Common myeloid progenitor, CD34-positive (primary cell): ENCODE measurements around the gene ZGPAT.

ENCODE experiments used
- CTCF ChIA-PET: fragments of 350-600 bp; sonication (Branson Sonifier 250); formaldehyde crosslinking; loops from one replicate; lab custom pipeline; 2021; ENCODE audit warnings: antibody characterized with exemption; lab: Charles Lee
- POLR2A ChIA-PET: fragments of 350-600 bp; sonication (Branson Sonifier 250); formaldehyde crosslinking; loops from one replicate; lab custom pipeline; 2021; ENCODE audit warnings: antibody characterized with exemption; lab: Charles Lee
- DNase-seq, 3 donors: peaks; one replicate each; pipeline versions ENCODE4 v3.0.0 to v3.0.0-alpha.2; 2013
- H3K27ac ChIP-seq, 2 experiments: 1 replicate in 1 of 2; 2 replicates in 1 of 2; pipeline ENCODE4 v1.7.0; 2013; ENCODE audit warnings: inconsistent platforms in 2 of 2, low read length in 2 of 2, mild to moderate bottlenecking in 2 of 2, low read depth in 1 of 2, moderate library complexity in 1 of 2; ENCODE audit not compliant: severe bottlenecking in 2 of 2, insufficient read depth in 1 of 2, poor library complexity in 1 of 2
- H3K27me3 ChIP-seq, 5 experiments: replicated peaks in 2 of 5; 1 replicate in 3 of 5; 2 replicates in 2 of 5; pipeline versions ENCODE4 v1.6.1 to v1.7.0; 2013; ENCODE audit warnings: low read length in 4 of 5, mild to moderate bottlenecking in 2 of 5, moderate library complexity in 2 of 5, inconsistent platforms in 1 of 5; ENCODE audit not compliant: insufficient read depth in 5 of 5, control insufficient read depth in 4 of 5
- H3K36me3 ChIP-seq, 4 experiments: 1 replicate in 2 of 4; 2 replicates in 2 of 4; pipeline versions ENCODE4 v1.6.1 to v1.7.0; 2013; ENCODE audit warnings: low read length in 3 of 4, control low read depth in 1 of 4, mild to moderate bottlenecking in 1 of 4; ENCODE audit not compliant: control insufficient read depth in 4 of 4, insufficient read depth in 4 of 4
- H3K4me1 ChIP-seq, 4 experiments: 1 replicate in 3 of 4; 2 replicates in 1 of 4; pipeline versions ENCODE4 v1.6.1 to v1.7.1; 2013; ENCODE audit warnings: low read length in 3 of 4, mild to moderate bottlenecking in 3 of 4, control low read depth in 1 of 4, inconsistent platforms in 1 of 4, moderate library complexity in 1 of 4; ENCODE audit not compliant: control insufficient read depth in 4 of 4, insufficient read depth in 4 of 4; ENCODE audit errors: control extremely low read depth in 1 of 4
- H3K4me3 ChIP-seq, 7 experiments: 1 replicate in 4 of 7; 2 replicates in 3 of 7; pipeline versions ENCODE4 v1.5.1 to v1.7.0; 2013; ENCODE audit warnings: mild to moderate bottlenecking in 7 of 7, low read length in 6 of 7, moderate library complexity in 6 of 7, inconsistent platforms in 2 of 7, low read depth in 2 of 7, control low read depth in 1 of 7; ENCODE audit not compliant: insufficient read depth in 4 of 7, control insufficient read depth in 1 of 7; ENCODE audit errors: extremely low read depth in 1 of 7
- H3K9me3 ChIP-seq, 5 experiments: 1 replicate in 4 of 5; 2 replicates in 1 of 5; pipeline versions ENCODE4 v1.6.1 to v1.7.1; 2013; ENCODE audit warnings: low read length in 4 of 5, mild to moderate bottlenecking in 2 of 5, inconsistent platforms in 1 of 5, low read depth in 1 of 5, moderate library complexity in 1 of 5; ENCODE audit not compliant: control insufficient read depth in 4 of 5, insufficient read depth in 2 of 5; ENCODE audit errors: control extremely low read depth in 1 of 5
- WGBS: methylation state at CpG from one replicate; pipeline ENCODE4 v1.1.5; 2013; ENCODE audit not compliant: insufficient coverage; 5-methylcytosine and 5-hydroxymethylcytosine counted together

The ZGPAT gene

GRCh38 chr20:63678667-63679465 lies 29.0 kb upstream of the ZGPAT start:
- Histone ChIP-seq H3K36me3 (peaks cover 0 to 55% (median 17%) of the 10 kb centered on the region in 4 experiments), H3K27me3 (no peaks in the 10 kb centered on the region)
- 98% methylated on average over 28 of the region's 38 CpGs for WGBS

GRCh38 chr20:63679799-63680305 lies 28.0 kb upstream of the ZGPAT start:
- Histone ChIP-seq H3K4me1 (peaks cover 0 to 6% (median 0%) of the 10 kb centered on the region in 4 experiments), H3K36me3 (peaks cover 0 to 47% (median 14%) of the 10 kb centered on the region in 4 experiments), H3K9me3 (no peaks in the 10 kb centered on the region), H3K27me3 (no peaks in the 10 kb centered on the region), H3K27ac (no peak overlapping the region), H3K4me3 (no peak overlapping the region)
- CTCF ChIA-PET = interaction anchor here (1.4 kb wide), 1 partner anchor 11 kb away, joined by 3 read pairs; no protein-coding TSS in a partner anchor
- POLR2A ChIA-PET = no interaction called here
- no peak for DNase-seq
- 98% methylated on average over 18 of the region's 19 CpGs for WGBS

More at GRCh38 chr20:63678667-63679465, 29.0 kb upstream of the ZGPAT start:
- Histone ChIP-seq H3K4me3 (no peak overlapping the region), H3K4me1 (peaks cover 0 to 6% (median 0%) of the 10 kb centered on the region in 4 experiments), H3K9me3 (no peaks in the 10 kb centered on the region), H3K27ac (no peak overlapping the region)
- CTCF ChIA-PET = interaction anchor here (1.4 kb wide), 1 partner anchor 10 kb away, joined by 3 read pairs; no protein-coding TSS in a partner anchor
- no peak for DNase-seq
- POLR2A ChIA-PET = no interaction called here

GRCh38 chr20:63680427-63680826 lies 27.4 kb upstream of the ZGPAT start:
- ChIA-PET POLR2A (no interaction called here), CTCF (interaction anchor here (1.0 kb wide), 1 partner anchor 13 kb away, joined by 3 read pairs; no protein-coding TSS in a partner anchor)
- WGBS = over 99% methylated on average over 12 of the region's 13 CpGs
- peaks cover 0 to 6% (median 0%) of the 10 kb centered on the region in 4 experiments for H3K4me1 ChIP-seq
- H3K9me3 ChIP-seq = no peaks in the 10 kb centered on the region
- no peak overlapping the region for H3K4me3 ChIP-seq
- H3K27me3 ChIP-seq = no peaks in the 10 kb centered on the region
- H3K27ac ChIP-seq = no peak overlapping the region
- peaks cover 0 to 47% (median 14%) of the 10 kb centered on the region in 4 experiments for H3K36me3 ChIP-seq
- no peak for DNase-seq

- POLR2A ChIA-PET = no interaction called here
Measured at GRCh38 chr20:63680857-63681608, 26.8 kb upstream of the ZGPAT start.

GRCh38 chr20:63681609-63682142 lies 26.2 kb upstream of the ZGPAT start:
- Histone ChIP-seq H3K27me3 (no peaks in the 10 kb centered on the region), H3K4me3 (no peak overlapping the region), H3K27ac (no peak overlapping the region), H3K36me3 (peaks cover 0 to 40% (median 12%) of the 10 kb centered on the region in 4 experiments), H3K4me1 (peaks cover 0 to 15% (median 8%) of the 10 kb centered on the region in 4 experiments), H3K9me3 (no peaks in the 10 kb centered on the region)
- ChIA-PET CTCF (interaction anchor here (0.8 to 1.7 kb wide), 3 partner anchors 13 to 92 kb away, joined by 3 read pairs; no protein-coding TSS in a partner anchor), POLR2A (interaction anchor here (0.7 kb wide), 1 partner anchor 124 kb away, joined by 4 read pairs; no protein-coding TSS in a partner anchor)
- WGBS = 97% methylated on average over 13 of the region's 13 CpGs
- DNase-seq = no peak

More at GRCh38 chr20:63680857-63681608, 26.8 kb upstream of the ZGPAT start:
- Histone ChIP-seq H3K4me1 (peaks cover 0 to 8% (median 2%) of the 10 kb centered on the region in 4 experiments), H3K27ac (no peak overlapping the region), H3K36me3 (peaks cover 0 to 43% (median 12%) of the 10 kb centered on the region in 4 experiments), H3K27me3 (no peaks in the 10 kb centered on the region), H3K9me3 (no peaks in the 10 kb centered on the region), H3K4me3 (no peak overlapping the region)
- DNase-seq = no peak
- 97% methylated on average over 23 of the region's 23 CpGs for WGBS
- CTCF ChIA-PET = interaction anchor here (0.8 to 1.7 kb wide), 4 partner anchors 12 to 93 kb away, joined by 3 read pairs; no protein-coding TSS in a partner anchor

- H3K36me3 ChIP-seq = peaks cover 0 to 36% (median 10%) of the 10 kb centered on the region in 4 experiments
- 73% methylated on average over 19 of the region's 22 CpGs for WGBS
- H3K4me3 ChIP-seq = no peak overlapping the region
- no peaks in the 10 kb centered on the region for H3K27me3 ChIP-seq
- no peak overlapping the region for H3K27ac ChIP-seq
- DNase-seq = no peak
- H3K4me1 ChIP-seq = peaks cover 0 to 24% (median 17%) of the 10 kb centered on the region in 4 experiments
- H3K9me3 ChIP-seq = no peaks in the 10 kb centered on the region
- POLR2A ChIA-PET = interaction anchor here (0.6 to 1.5 kb wide), 3 partner anchors 13 to 125 kb away, joined by 3 to 6 read pairs (median 4); no protein-coding TSS in a partner anchor
- CTCF ChIA-PET = interaction anchor here (1.7 kb wide), 1 partner anchor 91 kb away, joined by 3 read pairs; no protein-coding TSS in a partner anchor
Measured at GRCh38 chr20:63682384-63683139, 25.3 kb upstream of the ZGPAT start.
